CD14-positive monocyte (primary cell): Measurements from ENCODE around the gene GABRG3. TPM values are rescaled to one million over a fixed set of nuclear protein-coding genes. Genes with fewer than 3 reads are reported as not detected.

Source experiments
- DNase-seq, 3 donors: peaks; one replicate each; pipeline ENCODE4 v3.0.0-alpha.2; 2011 to 2022
- H2AFZ ChIP-seq: 2 replicates; pipeline ENCODE4 v1.6.0; 2012; ENCODE audit warnings: mild to moderate bottlenecking, low read depth, low read length, inconsistent platforms; ENCODE audit not compliant: insufficient read depth, poor library complexity, severe bottlenecking
- H3K27ac ChIP-seq, 2 donors: 1 replicate in 1 of 2; 2 replicates in 1 of 2; pipeline ENCODE4 v1.5.1; 2012 to 2013; ENCODE audit warnings: low read length in 2 of 2, control low read depth in 1 of 2, inconsistent platforms in 1 of 2, low read depth in 1 of 2, mild to moderate bottlenecking in 1 of 2
- H3K27me3 ChIP-seq, 2 donors: one replicate each; pipeline versions ENCODE4 v1.6.0 to v1.6.1; 2011 to 2013; ENCODE audit warnings: low read length in 2 of 2; ENCODE audit not compliant: control insufficient read depth in 2 of 2, insufficient read depth in 2 of 2
- H3K36me3 ChIP-seq, 2 donors: replicated peaks in 1 of 2; 1 replicate in 1 of 2; 2 replicates in 1 of 2; pipeline versions ENCODE4 v1.5.1 to v1.6.1; 2012 to 2013; ENCODE audit warnings: low read length in 2 of 2, control low read depth in 1 of 2, inconsistent platforms in 1 of 2, mild to moderate bottlenecking in 1 of 2; ENCODE audit not compliant: insufficient read depth in 2 of 2, control insufficient read depth in 1 of 2
- H3K4me1 ChIP-seq, 2 donors: 1 replicate in 1 of 2; 2 replicates in 1 of 2; pipeline versions ENCODE4 v1.5.1 to v1.6.1; 2012 to 2013; ENCODE audit warnings: low read length in 2 of 2, control low read depth in 1 of 2, inconsistent platforms in 1 of 2, mild to moderate bottlenecking in 1 of 2, moderate library complexity in 1 of 2; ENCODE audit not compliant: insufficient read depth in 2 of 2, control insufficient read depth in 1 of 2
- H3K4me2 ChIP-seq: replicated peaks from 2 replicates; pipeline ENCODE3; 2012; ENCODE audit warnings: low read length, moderate library complexity, mild to moderate bottlenecking; ENCODE audit not compliant: poor library complexity, severe bottlenecking; ENCODE audit errors: extremely low read depth
- H3K4me3 ChIP-seq, 3 experiments: fragments of 200-600 bp in 1 of 3; sonication (generic) in 1 of 3; replicated peaks in 1 of 3; 1 replicate in 2 of 3; 2 replicates in 1 of 3; pipeline ENCODE4 v1.5.1; 2011 to 2013; ENCODE audit warnings: low read length in 3 of 3, mild to moderate bottlenecking in 3 of 3, control low read depth in 2 of 3, low read depth in 2 of 3, inconsistent platforms in 1 of 3, moderate library complexity in 1 of 3
- H3K79me2 ChIP-seq: 2 replicates; pipeline ENCODE4 v1.6.0; 2012; ENCODE audit warnings: mild to moderate bottlenecking, control low read depth, inconsistent platforms, low read length, moderate library complexity; ENCODE audit not compliant: insufficient read depth
- H3K9ac ChIP-seq: 2 replicates; pipeline ENCODE4 v1.6.0; 2017; ENCODE audit warnings: low read length, mild to moderate bottlenecking; ENCODE audit not compliant: insufficient read depth, poor library complexity, severe bottlenecking
- H3K9me3 ChIP-seq, 2 donors: replicated peaks in 1 of 2; 1 replicate in 1 of 2; 2 replicates in 1 of 2; pipeline versions ENCODE4 v1.5.1 to v1.6.1; 2012 to 2013; ENCODE audit warnings: low read length in 2 of 2, control low read depth in 1 of 2; ENCODE audit not compliant: control insufficient read depth in 1 of 2, insufficient read depth in 1 of 2
- H4K20me1 ChIP-seq: 2 replicates; pipeline ENCODE4 v1.6.0; 2012; ENCODE audit warnings: mild to moderate bottlenecking, low read length, control low read depth, moderate library complexity; ENCODE audit not compliant: insufficient read depth
- H3K27ac Mint-ChIP-seq, 7 donors: one replicate each; pipeline ENCODE4 v1.8.0; 2020; ENCODE audit warnings: mild to moderate bottlenecking in 7 of 7, mixed read lengths in 7 of 7, moderate library complexity in 6 of 7, inconsistent platforms in 2 of 7
- H3K27me3 Mint-ChIP-seq, 3 donors: one replicate each; pipeline ENCODE4 v1.8.0; 2021 to 2022; ENCODE audit warnings: low read depth in 3 of 3, mild to moderate bottlenecking in 3 of 3, mixed read lengths in 3 of 3, moderate library complexity in 3 of 3, inconsistent platforms in 1 of 3
- H3K36me3 Mint-ChIP-seq, 2 donors: one replicate each; pipeline ENCODE4 v1.8.0; 2020; ENCODE audit warnings: mixed read lengths in 2 of 2, inconsistent platforms in 1 of 2, mild to moderate bottlenecking in 1 of 2
- H3K4me1 Mint-ChIP-seq: one replicate; pipeline ENCODE4 v1.8.0; 2020; ENCODE audit warnings: mild to moderate bottlenecking, mixed read lengths
- H3K4me3 Mint-ChIP-seq, 2 donors: one replicate each; pipeline ENCODE4 v1.8.0; 2020; ENCODE audit warnings: mild to moderate bottlenecking in 2 of 2, mixed read lengths in 2 of 2, moderate library complexity in 1 of 2
- H3K9me3 Mint-ChIP-seq, 7 donors: one replicate each; pipeline ENCODE4 v1.8.0; 2020 to 2022; ENCODE audit warnings: mixed read lengths in 7 of 7, mild to moderate bottlenecking in 6 of 7, moderate library complexity in 6 of 7, inconsistent platforms in 2 of 7
- WGBS: methylation state at CpG from one replicate; pipeline ENCODE4 v1.1.5; 2013; ENCODE audit warnings: missing lambda C conversion rate; ENCODE audit not compliant: insufficient coverage; 5-methylcytosine and 5-hydroxymethylcytosine counted together
- intact Hi-C, 2 donors: fragments of 100-400 bp; cut with micrococcal nuclease; formaldehyde crosslinking; loops; one replicate each; pipeline versions ENCODE4 v1.15.0 to v1.15.1; 2023
- polyA plus RNA-seq, 3 donors: library from polyadenylated mRNA; depleted of rRNA in 1 of 3; unstranded in 2 of 3; stranded (reverse) in 1 of 3; fragments of 300-500 nt in 2 of 3; fragments of >200 nt in 1 of 3; fragmentation: Illumina TruSeq in 2 of 3; gene quantifications; 1 replicate in 2 of 3; 2 replicates in 1 of 3; pipeline ENCODE4 v1.2.3, GENCODE V29; 2012 to 2021
- TF ChIP-seq, protein P1 (sequence below): fragments of 200-600 bp; IDR thresholded peaks from one replicate; pipeline ENCODE4 v1.8.0; 2022; ENCODE audit warnings: antibody characterized with exemption, mild to moderate bottlenecking

The GABRG3 gene
- polyA plus RNA-seq, 3 donors = not detected

GRCh38 chr15:27260523-27260922, 289.5 kb downstream of the GABRG3 start:
- WGBS = 67% methylated on average over 1 of the region's 4 CpGs

GRCh38 chr15:27268923-27269322, 297.9 kb downstream of the GABRG3 start:
- no peak overlapping the region for H2AFZ ChIP-seq
- no peaks in the 10 kb centered on the region for H3K4me1 ChIP-seq
- H3K27me3 ChIP-seq = no peaks in the 10 kb centered on the region
- Mint-ChIP-seq H3K9me3 (peaks cover 0 to 20% (median 15%) of the 10 kb centered on the region in 7 donors), H3K27ac (no peak overlapping the region), H3K4me1 (no peaks in the 10 kb centered on the region), H3K36me3 (no peaks in the 10 kb centered on the region), H3K4me3 (no peak overlapping the region), H3K27me3 (no peaks in the 10 kb centered on the region)
- intact Hi-C loops = no loop called here
- H3K36me3 ChIP-seq = no peaks in the 10 kb centered on the region
- H3K9me3 ChIP-seq = peaks cover 14 to 35% of the 10 kb centered on the region in 2 donors
- TF ChIP-seq, protein P1, sequence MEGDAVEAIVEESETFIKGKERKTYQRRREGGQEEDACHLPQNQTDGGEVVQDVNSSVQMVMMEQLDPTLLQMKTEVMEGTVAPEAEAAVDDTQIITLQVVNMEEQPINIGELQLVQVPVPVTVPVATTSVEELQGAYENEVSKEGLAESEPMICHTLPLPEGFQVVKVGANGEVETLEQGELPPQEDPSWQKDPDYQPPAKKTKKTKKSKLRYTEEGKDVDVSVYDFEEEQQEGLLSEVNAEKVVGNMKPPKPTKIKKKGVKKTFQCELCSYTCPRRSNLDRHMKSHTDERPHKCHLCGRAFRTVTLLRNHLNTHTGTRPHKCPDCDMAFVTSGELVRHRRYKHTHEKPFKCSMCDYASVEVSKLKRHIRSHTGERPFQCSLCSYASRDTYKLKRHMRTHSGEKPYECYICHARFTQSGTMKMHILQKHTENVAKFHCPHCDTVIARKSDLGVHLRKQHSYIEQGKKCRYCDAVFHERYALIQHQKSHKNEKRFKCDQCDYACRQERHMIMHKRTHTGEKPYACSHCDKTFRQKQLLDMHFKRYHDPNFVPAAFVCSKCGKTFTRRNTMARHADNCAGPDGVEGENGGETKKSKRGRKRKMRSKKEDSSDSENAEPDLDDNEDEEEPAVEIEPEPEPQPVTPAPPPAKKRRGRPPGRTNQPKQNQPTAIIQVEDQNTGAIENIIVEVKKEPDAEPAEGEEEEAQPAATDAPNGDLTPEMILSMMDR = no peak
- WGBS = 72% methylated on average over 2 of the region's 3 CpGs
- no peak overlapping the region for H3K4me3 ChIP-seq
- no peak for DNase-seq
- H3K79me2 ChIP-seq = no peaks in the 10 kb centered on the region
- H3K27ac ChIP-seq = no peak overlapping the region
- H4K20me1 ChIP-seq = no peaks in the 10 kb centered on the region
- H3K9ac ChIP-seq = no peak overlapping the region
- no peak overlapping the region for H3K4me2 ChIP-seq

More at GRCh38 chr15:27260523-27260922, 289.5 kb downstream of the GABRG3 start:
- Mint-ChIP-seq H3K27me3 (peaks cover 0 to 3% (median 1%) of the 10 kb centered on the region in 3 donors), H3K9me3 (peaks cover 2 to 21% (median 8%) of the 10 kb centered on the region in 7 donors), H3K4me3 (no peak overlapping the region), H3K27ac (peak overlapping the region in 2 of 7 donors; percentile 52 to 61), H3K4me1 (no peaks in the 10 kb centered on the region), H3K36me3 (no peaks in the 10 kb centered on the region)
- no peak for DNase-seq
- no peaks in the 10 kb centered on the region for H3K79me2 ChIP-seq
- no peaks in the 10 kb centered on the region for H3K36me3 ChIP-seq
- H3K4me1 ChIP-seq = no peaks in the 10 kb centered on the region
- TF ChIP-seq, protein P1 = no peak
- no peak overlapping the region for H3K9ac ChIP-seq
- H2AFZ ChIP-seq = no peak overlapping the region
- H3K27me3 ChIP-seq = no peaks in the 10 kb centered on the region
- H3K9me3 ChIP-seq = peaks cover 7 to 17% of the 10 kb centered on the region in 2 donors
- no peak overlapping the region for H3K4me2 ChIP-seq
- intact Hi-C loops = no loop called here
- H4K20me1 ChIP-seq = no peaks in the 10 kb centered on the region
- H3K27ac ChIP-seq = no peak overlapping the region
- no peak overlapping the region for H3K4me3 ChIP-seq
